DND-41 (cell line): Measurements from ENCODE around the gene SGMS1.

Experiments used
- EZH2 ChIP-seq: IDR thresholded peaks from 3 replicates; pipeline ENCODE4 v1.6.1; 2012; ENCODE audit warnings: borderline replicate concordance, low read depth, mild to moderate bottlenecking, moderate library complexity, low read length, inconsistent platforms; ENCODE audit not compliant: severe bottlenecking
- TF ChIP-seq, protein P1 (sequence below): IDR thresholded peaks from 2 replicates; pipeline ENCODE4 v1.5.1; 2012; ENCODE audit warnings: borderline replicate concordance, low read length, moderate library complexity, mild to moderate bottlenecking; ENCODE audit not compliant: poor library complexity, severe bottlenecking; ENCODE audit errors: extremely low read depth

DNA sequence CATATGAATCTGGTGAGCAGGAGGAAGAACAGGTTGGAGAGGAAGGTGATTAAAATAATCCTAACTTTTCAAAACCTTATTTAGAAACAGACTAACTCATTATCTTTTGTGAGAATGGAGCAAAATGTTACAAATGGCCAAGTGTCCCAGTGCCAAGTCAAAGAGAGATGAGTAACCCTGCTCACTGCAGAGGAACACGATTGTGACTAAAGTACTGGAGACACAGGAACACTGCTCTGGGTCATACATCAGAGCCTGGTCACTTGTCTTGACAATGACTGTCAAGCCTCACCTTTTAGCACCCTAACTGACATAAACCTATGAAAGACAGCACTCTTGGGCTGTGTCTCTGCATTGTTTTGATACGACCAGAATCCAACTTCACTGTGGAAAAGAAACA is 108.8 kb downstream of the SGMS1 start:
- TF ChIP-seq, protein P1, sequence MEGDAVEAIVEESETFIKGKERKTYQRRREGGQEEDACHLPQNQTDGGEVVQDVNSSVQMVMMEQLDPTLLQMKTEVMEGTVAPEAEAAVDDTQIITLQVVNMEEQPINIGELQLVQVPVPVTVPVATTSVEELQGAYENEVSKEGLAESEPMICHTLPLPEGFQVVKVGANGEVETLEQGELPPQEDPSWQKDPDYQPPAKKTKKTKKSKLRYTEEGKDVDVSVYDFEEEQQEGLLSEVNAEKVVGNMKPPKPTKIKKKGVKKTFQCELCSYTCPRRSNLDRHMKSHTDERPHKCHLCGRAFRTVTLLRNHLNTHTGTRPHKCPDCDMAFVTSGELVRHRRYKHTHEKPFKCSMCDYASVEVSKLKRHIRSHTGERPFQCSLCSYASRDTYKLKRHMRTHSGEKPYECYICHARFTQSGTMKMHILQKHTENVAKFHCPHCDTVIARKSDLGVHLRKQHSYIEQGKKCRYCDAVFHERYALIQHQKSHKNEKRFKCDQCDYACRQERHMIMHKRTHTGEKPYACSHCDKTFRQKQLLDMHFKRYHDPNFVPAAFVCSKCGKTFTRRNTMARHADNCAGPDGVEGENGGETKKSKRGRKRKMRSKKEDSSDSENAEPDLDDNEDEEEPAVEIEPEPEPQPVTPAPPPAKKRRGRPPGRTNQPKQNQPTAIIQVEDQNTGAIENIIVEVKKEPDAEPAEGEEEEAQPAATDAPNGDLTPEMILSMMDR: no peak
- TF ChIP-seq EZH2: no peak
